Fibroblast of villous mesenchyme (primary cell): ENCODE data around the gene BMP5. TPM values are rescaled to one million over a fixed set of nuclear protein-coding genes. Genes with fewer than 3 reads are reported as not detected.

ENCODE experiments used
- DNase-seq: peaks from one replicate; pipeline ENCODE4 v3.0.0-alpha.2; 2010; ENCODE audit warnings: low read depth
- H3K4me3 ChIP-seq: 2 replicates; pipeline ENCODE4 v1.5.1; 2011; ENCODE audit warnings: low read depth, mild to moderate bottlenecking, low read length
- CTCF ChIP-seq: IDR thresholded peaks from 2 replicates; pipeline ENCODE4 v1.5.1; 2012; ENCODE audit warnings: low read depth, mild to moderate bottlenecking, low read length; ENCODE audit not compliant: insufficient read depth
- total RNA-seq: library from RNA; depleted of rRNA; stranded (reverse); fragments of >200 nt; gene quantifications from 2 replicates; pipeline ENCODE4 v1.2.3, GENCODE V29; 2012

BMP5 gene
- total RNA-seq, 1 donor = not detected

GRCh38 chr6:55746473-55746872 is 128.9 kb downstream of the BMP5 start:
- TF ChIP-seq CTCF = no peak
- H3K4me3 ChIP-seq = no peak overlapping the region
- no peak for DNase-seq

GRCh38 chr6:55734256-55734655 is 141.1 kb downstream of the BMP5 start:
- no peak overlapping the region for H3K4me3 ChIP-seq
- TF ChIP-seq CTCF = no peak
- no peak for DNase-seq

- no peak overlapping the region for H3K4me3 ChIP-seq
- DNase-seq = no peak
- TF ChIP-seq CTCF = no peak
Measured at GRCh38 chr6:55729665-55730064, 145.7 kb downstream of the BMP5 start.

- peak; percentile 9 for DNase-seq
- TF ChIP-seq CTCF = no peak
- H3K4me3 ChIP-seq = no peak overlapping the region
Measured at GRCh38 chr6:55726144-55726543, 149.2 kb downstream of the BMP5 start.

- H3K4me3 ChIP-seq = no peak overlapping the region
- no peak for DNase-seq
- no peak for TF ChIP-seq CTCF
Measured at GRCh38 chr6:55714831-55715230, 160.6 kb downstream of the BMP5 start.

- DNase-seq = peak; percentile 89
- H3K4me3 ChIP-seq = no peak overlapping the region
- no peak for TF ChIP-seq CTCF
Measured at GRCh38 chr6:55713436-55713835, 162.0 kb downstream of the BMP5 start.

GRCh38 chr6:55708711-55709110 is 166.7 kb downstream of the BMP5 start:
- no peak overlapping the region for H3K4me3 ChIP-seq
- no peak for TF ChIP-seq CTCF
- DNase-seq = peak; percentile 37
